Measurements from ENCODE around the gene PARM1.

Gene PARM1

GRCh38 chr4:75009138-75009537 is 76.2 kb downstream of the PARM1 start:
- peaks cover 3% of the 10 kb centered on the region for H3K4me1 ChIP-seq (ENCODE audit: control insufficient read depth, insufficient read depth, low read length)
- no peak overlapping the region for H3K9ac ChIP-seq (ENCODE audit: low read length)
- peaks cover 15% of the 10 kb centered on the region for H3K36me3 ChIP-seq (ENCODE audit: control insufficient read depth, insufficient read depth, low read length, severe bottlenecking)
- peaks cover 13% of the 10 kb centered on the region for H3K9me3 ChIP-seq (ENCODE audit: control insufficient read depth, low read length)
- H3K4me3 ChIP-seq (ENCODE audit: low read length): no peak overlapping the region
- H3K27me3 ChIP-seq (replicated peaks; ENCODE audit: control insufficient read depth, insufficient read depth, low read length): no peaks in the 10 kb centered on the region
- DNase-seq (ENCODE audit: low read depth): no peak

DNA sequence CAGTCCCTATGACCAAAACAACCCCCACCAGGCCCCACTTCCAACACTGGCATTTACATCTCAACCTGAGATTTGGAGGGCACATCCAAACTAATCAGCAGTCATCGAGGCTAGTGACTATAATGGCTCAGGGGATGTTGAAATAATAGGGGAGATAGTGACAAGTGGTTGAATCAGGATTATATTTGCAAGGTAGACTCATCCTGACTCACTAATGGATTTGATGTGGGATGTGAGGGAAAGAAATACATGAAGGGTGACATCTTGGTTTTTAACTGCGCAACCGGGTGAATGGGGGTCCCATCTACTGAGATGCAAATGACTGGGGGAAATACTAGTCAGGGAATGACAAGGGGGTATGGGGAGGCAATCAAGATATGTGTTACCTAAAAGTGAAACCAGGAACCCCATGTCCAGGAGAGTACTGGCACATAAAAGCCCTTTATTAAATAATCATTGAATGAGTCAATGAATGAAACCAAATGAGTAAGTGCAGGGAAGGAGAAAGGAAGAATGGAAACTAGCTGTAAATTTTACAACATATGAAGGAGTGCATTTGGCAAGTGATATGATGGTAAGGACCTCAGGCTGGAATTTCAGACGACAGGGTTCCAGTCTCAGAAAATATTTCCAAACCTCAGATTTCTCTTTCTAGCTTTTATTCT is 78.3 kb downstream of the PARM1 start:
- Histone ChIP-seq H3K4me3 (ENCODE audit: low read length) (no peak overlapping the region), H3K9ac (ENCODE audit: low read length) (no peak overlapping the region), H3K4me1 (ENCODE audit: control insufficient read depth, insufficient read depth, low read length) (no peaks in the 10 kb centered on the region), H3K9me3 (ENCODE audit: control insufficient read depth, low read length) (peaks cover 13% of the 10 kb centered on the region), H3K27me3 (replicated peaks; ENCODE audit: control insufficient read depth, insufficient read depth, low read length) (no peaks in the 10 kb centered on the region), H3K36me3 (ENCODE audit: control insufficient read depth, insufficient read depth, low read length, severe bottlenecking) (peaks cover 29% of the 10 kb centered on the region)
- DNase-seq (ENCODE audit: low read depth): no peak

DNA sequence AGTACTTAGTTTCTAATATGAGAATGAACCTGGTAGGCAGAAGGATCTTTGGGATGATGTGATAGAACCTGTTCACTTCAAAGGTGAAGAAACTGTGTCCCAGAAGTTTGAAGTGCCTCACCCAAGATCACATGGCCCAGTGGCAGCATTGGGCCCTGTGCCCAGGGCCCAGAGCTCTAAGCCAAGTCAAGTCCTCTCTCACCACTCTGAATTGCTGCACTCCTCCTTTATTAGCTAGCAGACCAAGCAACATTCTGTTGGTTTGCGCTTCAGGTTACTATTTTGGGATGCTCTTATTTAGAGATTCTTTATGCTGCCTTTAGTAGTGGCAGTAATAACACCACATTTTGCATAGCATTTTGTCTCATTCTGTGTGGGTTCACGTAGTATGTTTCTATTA is 82.7 kb downstream of the PARM1 start:
- Histone ChIP-seq H3K36me3 (ENCODE audit: control insufficient read depth, insufficient read depth, low read length, severe bottlenecking) (peaks cover 38% of the 10 kb centered on the region), H3K4me3 (ENCODE audit: low read length) (no peak overlapping the region), H3K27me3 (replicated peaks; ENCODE audit: control insufficient read depth, insufficient read depth, low read length) (no peaks in the 10 kb centered on the region), H3K9me3 (ENCODE audit: control insufficient read depth, low read length) (no peaks in the 10 kb centered on the region), H3K4me1 (ENCODE audit: control insufficient read depth, insufficient read depth, low read length) (no peaks in the 10 kb centered on the region), H3K9ac (ENCODE audit: low read length) (no peak overlapping the region)
- no peak for DNase-seq (ENCODE audit: low read depth)

- no peak for DNase-seq (ENCODE audit: low read depth)
- H3K27me3 ChIP-seq (replicated peaks; ENCODE audit: control insufficient read depth, insufficient read depth, low read length): no peaks in the 10 kb centered on the region
- H3K4me3 ChIP-seq (ENCODE audit: low read length): no peak overlapping the region
- peaks cover 38% of the 10 kb centered on the region for H3K36me3 ChIP-seq (ENCODE audit: control insufficient read depth, insufficient read depth, low read length, severe bottlenecking)
- no peaks in the 10 kb centered on the region for H3K4me1 ChIP-seq (ENCODE audit: control insufficient read depth, insufficient read depth, low read length)
- H3K9ac ChIP-seq (ENCODE audit: low read length): no peak overlapping the region
- H3K9me3 ChIP-seq (ENCODE audit: control insufficient read depth, low read length): no peaks in the 10 kb centered on the region
Observed at GRCh38 chr4:75016472-75016871, 83.6 kb downstream of the PARM1 start.

DNA sequence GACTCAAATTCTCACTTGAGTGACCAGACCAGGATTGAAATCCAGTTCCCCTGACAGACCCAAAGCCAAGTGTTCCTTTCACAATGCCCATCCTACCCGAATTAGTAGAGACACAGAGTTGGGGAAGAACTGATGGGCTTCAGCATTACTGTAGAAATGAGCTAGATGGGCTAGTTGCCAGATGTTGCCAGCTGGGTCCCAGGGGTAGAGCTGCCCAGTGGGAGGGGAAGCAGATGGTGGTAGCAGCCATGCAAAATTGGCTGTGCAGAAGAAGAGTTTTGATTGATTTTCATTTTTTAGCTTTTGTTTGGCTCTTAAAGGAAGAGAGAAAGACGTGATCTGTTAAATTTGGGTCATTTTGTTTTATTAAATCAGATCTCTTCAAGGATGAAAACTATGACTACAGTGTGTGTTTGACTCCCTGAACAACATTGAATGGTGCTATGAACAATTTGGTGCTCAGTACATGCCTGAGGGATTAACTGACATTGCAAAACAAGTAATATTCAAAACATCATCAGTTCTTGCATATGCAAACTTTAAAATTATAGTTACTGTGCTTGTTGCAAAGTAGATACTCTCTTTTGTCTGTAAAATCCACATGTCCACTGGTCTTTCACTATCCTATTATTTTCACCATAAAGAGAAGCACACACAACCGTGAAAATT is 86.0 kb downstream of the PARM1 start:
- H3K4me3 ChIP-seq (ENCODE audit: low read length): no peak overlapping the region
- peaks cover 25% of the 10 kb centered on the region for H3K36me3 ChIP-seq (ENCODE audit: control insufficient read depth, insufficient read depth, low read length, severe bottlenecking)
- no peak for DNase-seq (ENCODE audit: low read depth)
- no peaks in the 10 kb centered on the region for H3K4me1 ChIP-seq (ENCODE audit: control insufficient read depth, insufficient read depth, low read length)
- no peaks in the 10 kb centered on the region for H3K27me3 ChIP-seq (replicated peaks; ENCODE audit: control insufficient read depth, insufficient read depth, low read length)
- H3K9me3 ChIP-seq (ENCODE audit: control insufficient read depth, low read length): no peaks in the 10 kb centered on the region
- no peak overlapping the region for H3K9ac ChIP-seq (ENCODE audit: low read length)

DNA sequence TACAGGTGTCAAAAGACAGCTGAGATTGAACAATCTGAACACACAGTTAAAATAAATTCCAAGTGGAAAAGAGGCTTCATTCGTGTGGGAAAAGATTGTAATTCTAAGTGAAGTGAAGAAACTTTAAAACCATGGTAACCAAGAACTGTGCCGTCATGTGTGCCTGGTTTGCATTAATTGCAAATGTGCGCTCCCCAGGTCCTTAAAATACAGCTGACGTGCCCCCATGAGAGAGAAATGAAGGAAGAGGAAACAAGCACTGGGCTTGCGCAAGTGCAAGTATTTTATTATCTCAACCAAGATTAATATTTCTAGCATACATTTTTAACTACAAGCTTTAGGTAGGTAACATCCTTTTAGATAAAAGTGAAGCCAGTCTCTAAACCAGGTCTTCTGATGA is 92.5 kb downstream of the PARM1 start:
- no peaks in the 10 kb centered on the region for H3K9me3 ChIP-seq (ENCODE audit: control insufficient read depth, low read length)
- DNase-seq (ENCODE audit: low read depth): no peak
- H3K27me3 ChIP-seq (replicated peaks; ENCODE audit: control insufficient read depth, insufficient read depth, low read length): no peaks in the 10 kb centered on the region
- H3K36me3 ChIP-seq (ENCODE audit: control insufficient read depth, insufficient read depth, low read length, severe bottlenecking): peaks cover 7% of the 10 kb centered on the region
- H3K4me1 ChIP-seq (ENCODE audit: control insufficient read depth, insufficient read depth, low read length): no peaks in the 10 kb centered on the region
- no peak overlapping the region for H3K4me3 ChIP-seq (ENCODE audit: low read length)
- no peak overlapping the region for H3K9ac ChIP-seq (ENCODE audit: low read length)

DNA sequence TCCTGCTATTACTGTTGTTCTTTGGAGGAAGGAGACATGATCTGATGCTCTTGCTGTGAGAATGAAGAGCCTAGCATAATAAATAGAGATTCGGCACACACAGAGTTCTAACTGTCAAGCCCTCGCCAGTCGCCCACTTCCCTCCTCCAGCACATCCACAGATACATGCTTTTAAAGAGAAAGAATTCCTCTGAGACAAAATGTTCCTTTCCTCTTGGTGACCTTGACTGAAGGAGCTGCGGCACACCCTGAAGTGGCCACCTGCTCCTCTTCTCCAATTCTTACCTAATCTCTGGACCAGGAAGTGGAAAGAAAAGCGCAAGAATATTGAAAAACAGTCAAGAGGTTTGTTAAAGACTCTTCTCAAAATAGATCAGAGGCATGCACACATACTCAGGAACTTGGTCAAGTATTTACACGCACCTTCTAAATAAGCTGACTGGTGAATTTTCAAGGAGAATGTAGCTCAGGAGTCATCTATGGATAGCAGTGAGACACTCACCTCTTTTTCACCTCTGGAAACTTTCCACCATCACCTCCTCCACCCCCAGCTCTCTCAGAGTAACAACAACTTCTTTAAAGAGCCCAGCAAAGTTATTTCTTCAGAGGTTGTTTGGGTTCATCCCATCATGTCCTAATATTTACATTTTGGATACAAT is 95.4 kb downstream of the PARM1 start:
- H3K4me3 ChIP-seq (ENCODE audit: low read length): no peak overlapping the region
- no peak overlapping the region for H3K9ac ChIP-seq (ENCODE audit: low read length)
- DNase-seq (ENCODE audit: low read depth): no peak
- H3K27me3 ChIP-seq (replicated peaks; ENCODE audit: control insufficient read depth, insufficient read depth, low read length): no peaks in the 10 kb centered on the region
- H3K9me3 ChIP-seq (ENCODE audit: control insufficient read depth, low read length): no peaks in the 10 kb centered on the region
- peaks cover 7% of the 10 kb centered on the region for H3K36me3 ChIP-seq (ENCODE audit: control insufficient read depth, insufficient read depth, low read length, severe bottlenecking)
- H3K4me1 ChIP-seq (ENCODE audit: control insufficient read depth, insufficient read depth, low read length): no peaks in the 10 kb centered on the region

DNA sequence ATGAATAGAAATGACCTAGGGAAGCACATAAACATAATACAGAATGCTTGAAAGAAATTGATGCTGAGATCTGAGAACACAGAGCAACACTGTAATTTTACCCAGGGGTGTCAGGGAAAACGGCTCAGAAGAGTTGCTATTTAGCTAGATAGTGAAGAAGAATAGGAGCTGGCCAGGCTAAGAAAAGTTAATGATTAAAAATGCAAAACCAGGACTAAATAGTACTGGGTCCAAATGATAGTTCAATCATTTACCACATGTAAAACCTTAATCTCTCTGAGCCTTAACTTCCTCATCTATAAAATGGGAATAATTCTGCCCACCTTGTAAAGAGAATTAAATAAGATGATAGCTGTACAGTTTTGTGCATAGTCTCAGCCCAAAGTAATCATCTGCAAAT is 97.1 kb downstream of the PARM1 start:
- Histone ChIP-seq H3K9ac (ENCODE audit: low read length) (no peak overlapping the region), H3K4me1 (ENCODE audit: control insufficient read depth, insufficient read depth, low read length) (no peaks in the 10 kb centered on the region), H3K36me3 (ENCODE audit: control insufficient read depth, insufficient read depth, low read length, severe bottlenecking) (peaks cover 7% of the 10 kb centered on the region), H3K27me3 (replicated peaks; ENCODE audit: control insufficient read depth, insufficient read depth, low read length) (no peaks in the 10 kb centered on the region), H3K9me3 (ENCODE audit: control insufficient read depth, low read length) (no peaks in the 10 kb centered on the region), H3K4me3 (ENCODE audit: low read length) (no peak overlapping the region)
- DNase-seq (ENCODE audit: low read depth): no peak

DNA sequence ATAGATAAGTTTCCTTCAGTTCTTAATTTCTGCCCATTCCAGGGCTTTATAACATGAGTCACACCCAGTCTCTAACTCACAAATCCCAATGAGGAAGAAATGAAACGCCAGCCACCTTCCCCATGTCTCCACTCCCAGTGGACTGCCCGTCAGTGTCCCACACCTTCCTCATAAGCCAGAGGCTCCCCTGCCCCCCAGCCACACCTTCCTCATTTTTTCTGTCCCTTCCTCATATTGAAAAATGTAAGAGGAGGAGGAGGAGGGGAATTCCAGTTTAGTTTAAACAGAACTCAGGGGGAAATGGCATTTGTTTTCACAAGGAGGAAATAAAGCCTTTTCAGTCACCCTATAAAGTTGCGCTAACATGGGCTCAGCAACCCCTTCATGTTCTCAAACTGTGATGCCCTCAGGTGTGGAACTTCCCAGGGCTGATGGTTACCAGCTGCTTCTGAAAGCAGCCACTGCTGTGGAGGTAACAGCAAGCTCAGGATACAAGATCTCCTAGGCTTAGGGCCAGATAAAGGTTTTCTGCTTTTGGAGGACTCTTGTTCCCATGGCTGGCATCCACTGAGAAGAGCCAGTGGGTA is 97.8 kb downstream of the PARM1 start:
- no peak for DNase-seq (ENCODE audit: low read depth)
- no peaks in the 10 kb centered on the region for H3K27me3 ChIP-seq (replicated peaks; ENCODE audit: control insufficient read depth, insufficient read depth, low read length)

GRCh38 chr4:75031775-75032174 is 98.9 kb downstream of the PARM1 start:
- peaks cover 5% of the 10 kb centered on the region for H3K36me3 ChIP-seq (ENCODE audit: control insufficient read depth, insufficient read depth, low read length, severe bottlenecking)
- H3K27me3 ChIP-seq (replicated peaks; ENCODE audit: control insufficient read depth, insufficient read depth, low read length): no peaks in the 10 kb centered on the region
- peaks cover 2% of the 10 kb centered on the region for H3K4me1 ChIP-seq (ENCODE audit: control insufficient read depth, insufficient read depth, low read length)
- no peak overlapping the region for H3K4me3 ChIP-seq (ENCODE audit: low read length)
- H3K9me3 ChIP-seq (ENCODE audit: control insufficient read depth, low read length): no peaks in the 10 kb centered on the region
- DNase-seq (ENCODE audit: low read depth): no peak
- H3K9ac ChIP-seq (ENCODE audit: low read length): no peak overlapping the region

More for the DNA sequence above, 97.8 kb downstream of the PARM1 start:
- peaks cover 5% of the 10 kb centered on the region for H3K36me3 ChIP-seq (ENCODE audit: control insufficient read depth, insufficient read depth, low read length, severe bottlenecking)
- no peak overlapping the region for H3K9ac ChIP-seq (ENCODE audit: low read length)
- H3K9me3 ChIP-seq (ENCODE audit: control insufficient read depth, low read length): no peaks in the 10 kb centered on the region
- H3K4me1 ChIP-seq (ENCODE audit: control insufficient read depth, insufficient read depth, low read length): no peaks in the 10 kb centered on the region
- no peak overlapping the region for H3K4me3 ChIP-seq (ENCODE audit: low read length)

- Histone ChIP-seq H3K4me1 (ENCODE audit: control insufficient read depth, insufficient read depth, low read length) (peaks cover 12% of the 10 kb centered on the region), H3K4me3 (ENCODE audit: low read length) (no peak overlapping the region)
Observed at GRCh38 chr4:75034523-75034922, 101.6 kb downstream of the PARM1 start.

More at GRCh38 chr4:75034523-75034922, 101.6 kb downstream of the PARM1 start:
- H3K36me3 ChIP-seq (ENCODE audit: control insufficient read depth, insufficient read depth, low read length, severe bottlenecking): peaks cover 5% of the 10 kb centered on the region
- H3K27me3 ChIP-seq (replicated peaks; ENCODE audit: control insufficient read depth, insufficient read depth, low read length): no peaks in the 10 kb centered on the region
- H3K9ac ChIP-seq (ENCODE audit: low read length): no peak overlapping the region
- no peaks in the 10 kb centered on the region for H3K9me3 ChIP-seq (ENCODE audit: control insufficient read depth, low read length)
- no peak for DNase-seq (ENCODE audit: low read depth)

Measured in adipocyte (in vitro differentiated cells).